LNCaP clone FGC (cell line): ENCODE results near the gene AMPD2.

Source experiments
- DNase-seq: peaks from one replicate; pipeline ENCODE4 v3.0.0-alpha.2; 2011; ENCODE audit warnings: low read depth
- H3K4me3 ChIP-seq: 2 replicates; pipeline ENCODE4 v1.5.1; 2011; ENCODE audit warnings: mild to moderate bottlenecking, low read depth, low read length, control low read depth
- TF ChIP-seq, protein P1 (sequence below): IDR thresholded peaks from 2 replicates; pipeline ENCODE4 v1.5.1; 2012; ENCODE audit warnings: mild to moderate bottlenecking; ENCODE audit not compliant: control insufficient read depth, insufficient read depth; ENCODE audit errors: extremely low read depth

Gene AMPD2

DNA sequence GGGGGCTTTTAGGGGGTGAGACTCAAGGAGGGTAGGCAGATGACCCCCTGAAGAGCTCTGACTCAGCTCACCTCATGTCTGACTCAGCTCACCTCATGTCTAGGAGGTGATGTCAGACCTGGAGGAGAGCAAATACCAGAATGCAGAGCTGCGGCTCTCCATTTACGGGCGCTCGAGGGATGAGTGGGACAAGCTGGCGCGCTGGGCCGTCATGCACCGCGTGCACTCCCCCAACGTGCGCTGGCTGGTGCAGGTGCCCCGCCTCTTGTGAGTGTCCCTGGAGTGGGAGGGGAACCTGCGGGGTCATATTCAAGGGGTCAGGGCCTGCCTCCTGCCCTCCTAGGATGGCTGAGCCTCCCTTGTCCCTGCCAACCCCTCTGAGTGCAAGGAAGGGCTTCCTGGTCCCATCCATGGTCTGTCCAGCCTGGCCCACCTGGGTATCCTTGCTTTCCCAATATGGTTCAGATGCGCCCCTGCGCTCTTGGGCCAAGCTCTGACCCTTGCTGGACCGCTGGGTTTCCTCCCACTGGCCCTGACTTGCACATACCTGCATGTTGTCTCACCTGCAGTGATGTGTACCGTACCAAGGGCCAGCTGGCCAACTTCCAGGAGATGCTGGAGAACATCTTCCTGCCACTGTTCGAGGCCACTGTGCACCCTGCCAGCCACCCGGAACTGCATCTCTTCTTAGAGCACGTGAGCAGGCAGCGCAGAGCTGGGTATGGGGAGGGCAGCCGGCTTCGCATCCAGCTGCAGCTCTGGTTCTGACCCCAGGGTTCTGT lies 9.1 kb downstream of the AMPD2 start:
- TF ChIP-seq, protein P1, sequence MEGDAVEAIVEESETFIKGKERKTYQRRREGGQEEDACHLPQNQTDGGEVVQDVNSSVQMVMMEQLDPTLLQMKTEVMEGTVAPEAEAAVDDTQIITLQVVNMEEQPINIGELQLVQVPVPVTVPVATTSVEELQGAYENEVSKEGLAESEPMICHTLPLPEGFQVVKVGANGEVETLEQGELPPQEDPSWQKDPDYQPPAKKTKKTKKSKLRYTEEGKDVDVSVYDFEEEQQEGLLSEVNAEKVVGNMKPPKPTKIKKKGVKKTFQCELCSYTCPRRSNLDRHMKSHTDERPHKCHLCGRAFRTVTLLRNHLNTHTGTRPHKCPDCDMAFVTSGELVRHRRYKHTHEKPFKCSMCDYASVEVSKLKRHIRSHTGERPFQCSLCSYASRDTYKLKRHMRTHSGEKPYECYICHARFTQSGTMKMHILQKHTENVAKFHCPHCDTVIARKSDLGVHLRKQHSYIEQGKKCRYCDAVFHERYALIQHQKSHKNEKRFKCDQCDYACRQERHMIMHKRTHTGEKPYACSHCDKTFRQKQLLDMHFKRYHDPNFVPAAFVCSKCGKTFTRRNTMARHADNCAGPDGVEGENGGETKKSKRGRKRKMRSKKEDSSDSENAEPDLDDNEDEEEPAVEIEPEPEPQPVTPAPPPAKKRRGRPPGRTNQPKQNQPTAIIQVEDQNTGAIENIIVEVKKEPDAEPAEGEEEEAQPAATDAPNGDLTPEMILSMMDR, result no peak
- H3K4me3 ChIP-seq, result no peak overlapping the region
- no peak for DNase-seq

DNA sequence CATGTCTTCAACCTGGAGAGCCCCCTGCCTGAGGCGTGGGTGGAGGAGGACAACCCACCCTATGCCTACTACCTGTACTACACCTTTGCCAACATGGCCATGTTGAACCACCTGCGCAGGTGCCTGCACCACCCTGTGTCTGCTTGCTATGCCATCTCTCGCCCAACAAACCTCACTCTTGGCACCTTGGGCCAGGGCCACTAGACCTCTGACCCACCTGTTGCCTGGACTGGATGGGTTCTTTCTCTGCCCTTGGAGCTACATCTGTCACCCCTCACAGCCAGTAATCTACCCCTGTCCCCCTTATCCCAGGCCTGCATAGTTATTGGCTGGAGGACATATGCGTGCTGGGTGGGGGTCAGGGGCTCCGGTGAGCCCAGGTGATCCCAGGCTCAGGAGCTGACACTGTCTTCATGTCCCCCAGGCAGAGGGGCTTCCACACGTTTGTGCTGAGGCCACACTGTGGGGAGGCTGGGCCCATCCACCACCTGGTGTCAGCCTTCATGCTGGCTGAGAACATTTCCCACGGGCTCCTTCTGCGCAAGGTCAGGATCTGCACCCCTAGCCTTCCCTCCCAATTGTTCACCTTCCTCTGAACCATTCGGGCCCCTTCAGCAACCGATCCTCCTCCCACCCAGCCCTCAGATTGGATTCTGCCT lies 9.9 kb downstream of the AMPD2 start:
- H3K4me3 ChIP-seq, result no peak overlapping the region
- TF ChIP-seq, protein P1, result no peak

DNA sequence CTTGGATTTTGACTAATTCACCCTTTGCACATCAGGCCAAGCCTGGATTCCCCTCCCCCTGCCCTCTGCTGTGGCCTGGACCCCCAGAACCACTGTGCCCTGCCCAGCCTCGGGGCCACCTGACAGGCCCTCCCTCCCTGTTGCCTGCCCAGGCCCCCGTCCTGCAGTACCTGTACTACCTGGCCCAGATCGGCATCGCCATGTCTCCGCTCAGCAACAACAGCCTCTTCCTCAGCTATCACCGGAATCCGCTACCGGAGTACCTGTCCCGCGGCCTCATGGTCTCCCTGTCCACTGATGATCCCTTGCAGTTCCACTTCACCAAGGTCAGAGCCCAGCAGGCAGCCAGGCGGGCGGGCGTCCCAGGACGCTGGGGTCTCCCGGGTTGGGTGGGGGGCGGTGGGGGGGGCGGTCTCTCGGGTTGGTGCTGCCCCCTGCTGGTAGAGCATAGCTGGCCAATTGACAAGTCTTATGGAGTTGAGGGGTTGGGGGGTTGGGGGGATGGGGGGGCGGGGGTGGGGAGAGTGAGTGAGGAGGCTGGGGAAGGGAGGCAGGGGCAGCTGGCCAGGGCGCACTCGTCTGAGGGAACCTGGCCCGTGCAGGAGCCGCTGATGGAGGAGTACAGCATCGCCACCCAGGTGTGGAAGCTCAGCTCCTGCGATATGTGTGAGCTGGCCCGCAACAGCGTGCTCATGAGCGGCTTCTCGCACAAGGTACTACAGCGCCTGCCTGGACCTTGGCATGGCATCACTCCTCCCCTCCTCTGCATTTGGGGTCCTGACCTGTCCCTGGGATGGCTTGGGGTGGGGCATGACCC lies 10.7 kb downstream of the AMPD2 start:
- TF ChIP-seq, protein P1, result peak; percentile 24; the same call in 1 of the 2 replicates
- H3K4me3 ChIP-seq, result no peak overlapping the region
- DNase-seq, result no peak

More for the DNA sequence above, 9.9 kb downstream of the AMPD2 start:
- DNase-seq, result no peak

DNA sequence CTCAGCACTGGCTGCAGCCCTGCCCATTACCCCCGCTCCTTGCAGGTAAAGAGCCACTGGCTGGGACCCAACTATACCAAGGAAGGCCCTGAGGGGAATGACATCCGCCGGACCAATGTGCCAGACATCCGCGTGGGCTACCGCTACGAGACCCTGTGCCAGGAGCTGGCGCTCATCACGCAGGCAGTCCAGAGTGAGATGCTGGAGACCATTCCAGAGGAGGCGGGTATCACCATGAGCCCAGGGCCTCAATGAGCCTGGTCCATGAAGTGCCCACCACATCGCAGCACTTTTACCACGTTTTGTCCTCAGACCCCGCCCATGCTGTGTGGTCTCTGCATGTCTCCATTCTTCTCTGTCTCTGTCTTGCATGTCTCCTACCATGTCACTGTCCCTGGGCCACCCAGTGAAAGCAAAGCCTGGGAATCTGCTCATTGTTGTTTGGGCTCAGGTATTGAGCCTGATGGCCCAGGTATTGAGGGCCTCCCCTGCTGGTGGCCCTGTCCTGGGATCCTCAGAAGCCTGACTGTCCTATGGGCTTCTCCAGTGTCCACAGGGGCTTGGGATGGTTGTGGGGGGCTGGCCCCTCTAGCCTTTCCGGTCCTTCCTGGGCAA lies 11.4 kb downstream of the AMPD2 start:
- H3K4me3 ChIP-seq, result no peak overlapping the region
- TF ChIP-seq, protein P1, result no peak
- no peak for DNase-seq

DNA sequence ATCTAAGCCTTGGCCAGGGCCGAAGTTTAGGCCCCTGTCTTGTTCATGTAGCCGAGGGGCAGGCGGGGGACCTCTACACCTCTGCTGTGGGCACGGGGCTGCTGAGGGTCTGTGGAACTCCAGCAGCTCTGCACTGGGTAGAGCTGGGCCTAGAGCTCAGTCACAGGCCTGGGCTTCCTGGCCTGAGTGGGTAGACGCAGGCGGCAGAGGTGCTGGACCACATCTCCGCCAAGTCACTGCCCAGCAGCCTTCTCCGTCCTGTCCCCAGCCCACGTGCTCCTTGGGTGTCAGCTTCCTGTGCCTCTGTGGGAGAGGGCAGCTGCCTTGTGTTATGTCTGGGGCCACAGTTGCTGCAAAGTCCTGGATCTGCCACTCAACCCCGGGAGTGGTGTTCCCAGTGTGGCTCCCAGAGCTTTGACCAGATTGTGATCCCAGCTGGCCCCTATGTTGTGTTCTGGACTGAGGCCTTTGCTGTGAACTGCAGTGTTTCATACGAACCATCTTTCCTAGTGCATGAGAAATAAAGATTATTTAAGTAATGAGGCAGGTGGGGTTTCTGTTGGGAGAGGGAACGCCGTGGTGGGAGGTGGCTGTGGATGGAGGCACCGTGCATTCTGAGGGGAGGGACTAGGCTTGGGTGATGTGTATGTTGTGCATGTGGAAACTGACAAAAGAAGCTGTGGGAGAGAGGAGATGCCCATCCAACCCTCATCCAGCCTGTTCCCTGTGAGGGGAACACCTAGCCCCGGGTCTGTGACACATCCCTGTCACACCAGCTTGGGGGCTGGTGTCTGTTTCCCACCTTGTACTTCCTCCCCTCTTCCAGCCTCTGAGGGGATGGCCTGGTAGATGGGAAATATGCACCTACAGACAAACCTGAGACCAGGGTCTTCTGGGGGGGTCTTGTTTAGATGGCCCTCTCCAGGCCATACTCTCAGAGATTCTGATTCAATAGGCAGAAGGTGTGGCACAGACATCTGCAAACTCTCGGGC lies 12.2 kb downstream of the AMPD2 start:
- H3K4me3 ChIP-seq, result no peak overlapping the region
- TF ChIP-seq, protein P1, result no peak
- no peak for DNase-seq
